Heart right ventricle (tissue), 16 donors: ENCODE measurements around the gene IFITM10. TPM values are rescaled to one million over a fixed set of nuclear protein-coding genes. Genes with fewer than 3 reads are reported as not detected.

Source experiments
- ATAC-seq, 8 donors: fragments of 200-7000 bp; cut with Tn5 transposase; one replicate each; pipeline ENCODE4 v1.9.1; 2020; ENCODE audit warnings: mild to moderate bottlenecking in 8 of 8, moderate library complexity in 8 of 8, moderate number of reproducible peaks in 1 of 8
- DNase-seq, 2 donors: peaks; one replicate each; pipeline ENCODE4 v3.0.0-alpha.2; 2020
- H3K27ac ChIP-seq, 10 donors: fragments of 200-600 bp; sonication (generic) in 2 of 10; one replicate each; pipeline versions ENCODE4 v1.5.0 to v1.8.0; 2020 to 2022; ENCODE audit warnings: mild to moderate bottlenecking in 3 of 10
- H3K27me3 ChIP-seq, 7 donors: fragments of 200-600 bp; one replicate each; pipeline ENCODE4 v1.8.0; 2021 to 2022; ENCODE audit warnings: mild to moderate bottlenecking in 2 of 7
- H3K36me3 ChIP-seq, 9 donors: fragments of 200-600 bp; sonication (generic) in 1 of 9; one replicate each; pipeline versions ENCODE4 v1.5.0 to v1.8.0; 2020 to 2022; ENCODE audit warnings: mild to moderate bottlenecking in 2 of 9
- H3K4me1 ChIP-seq, 9 donors: fragments of 200-600 bp; sonication (generic) in 1 of 9; one replicate each; pipeline versions ENCODE4 v1.5.0 to v1.8.0; 2020 to 2022; ENCODE audit warnings: mild to moderate bottlenecking in 4 of 9
- H3K4me3 ChIP-seq, 10 donors: fragments of 200-600 bp; sonication (generic) in 2 of 10; one replicate each; pipeline versions ENCODE4 v1.5.0 to v1.8.0; 2020 to 2022; ENCODE audit warnings: mild to moderate bottlenecking in 7 of 10, moderate library complexity in 2 of 10
- H3K9me3 ChIP-seq, 11 donors: fragments of 200-600 bp in 10 of 11; sonication (generic) in 2 of 11; one replicate each; pipeline versions ENCODE4 v1.5.0 to v1.8.0; 2013 to 2022; ENCODE audit warnings: mild to moderate bottlenecking in 2 of 11, control low read depth in 1 of 11, moderate library complexity in 1 of 11
- CTCF ChIP-seq, 9 donors: fragments of 200-600 bp; sonication (generic) in 2 of 9; IDR thresholded peaks; one replicate each; pipeline versions ENCODE4 v1.5.0 to v1.8.0; 2021 to 2022; ENCODE audit warnings: antibody characterized with exemption in 9 of 9, mild to moderate bottlenecking in 5 of 9, moderate library complexity in 1 of 9
- WGBS, 2 donors: extraction: QIAGEN DNeasy Blood & Tissue Kit; methylation state at CpG; one replicate each; pipeline ENCODE4 v1.1.7; 2013; ENCODE audit warnings: inconsistent platforms in 1 of 2; 5-methylcytosine and 5-hydroxymethylcytosine counted together
- intact Hi-C, 10 donors: fragments of 100-400 bp; cut with DNase I; formaldehyde crosslinking; loops; one replicate each; pipeline versions ENCODE4 v1.11.1 to v1.14.2; 2022
- polyA plus RNA-seq, 2 donors: library from polyadenylated mRNA; stranded (reverse); fragments of 200-250 nt; gene quantifications; one replicate each; pipeline ENCODE4 v1.2.3, GENCODE V29; 2013
- total RNA-seq, 10 donors: library from RNA; stranded (reverse); fragmentation: NEBNext Ultra II Directional in 3 of 10; extraction: Animal tissue kit (Norgen Biotek cat#: 25700) in 3 of 10; gene quantifications; one replicate each; pipeline versions ENCODE4 v1.2.1 to v1.2.4, GENCODE V29; 2021 to 2023
- donor health status: Arrhythmogenic right ventricular cardiomyopathy.
- donor health status: ischemic (EF 13 %, LVEDD 7.1; RV severe dilation, severe dysfunction).
- donor health status: healthy with polysubstance abuse.
- donor health status: DM: no; HTN: yes; CAD: no.
- donor health status: DM: no; HTN: no; CAD: no.
- donor health status: ischemic (EF 25% LVEDD 6.9; RV normal size, moderate dysfunction).
- donor health status: ischemic (EF 25% LVEDD 5.7; RV mildly dilated, moderate dysfunction).
- donor health status: healthy.
- donor health status: DM: yes; HTN: yes; CAD: no.
- donor health status: Ischemic cardiomyopathy.
- donor health status: ischemic (EF 35%, LVEDD 5.7; RV mildly dilated, moderate dysfunction).
- donor health status: nonischemic (EF 11% LVEDD 7.7; RV severe dilation, severe dysfunction).
- donor health status: DM: yes; HTN: yes; CAD: no.
- donor health status: PGD.
- donor health status: ischemic (EF 29% LVEDD 5.4; RV normal size, mild dysfunction).
- donor health status: nonischemic (EF 23%, LVEDD 6.1; RV moderate dilation, normal function).

Gene IFITM10
- total and polyA plus RNA-seq, 12 donors, result 0.07 to 2.4 (median 0.42) TPM

DNA sequence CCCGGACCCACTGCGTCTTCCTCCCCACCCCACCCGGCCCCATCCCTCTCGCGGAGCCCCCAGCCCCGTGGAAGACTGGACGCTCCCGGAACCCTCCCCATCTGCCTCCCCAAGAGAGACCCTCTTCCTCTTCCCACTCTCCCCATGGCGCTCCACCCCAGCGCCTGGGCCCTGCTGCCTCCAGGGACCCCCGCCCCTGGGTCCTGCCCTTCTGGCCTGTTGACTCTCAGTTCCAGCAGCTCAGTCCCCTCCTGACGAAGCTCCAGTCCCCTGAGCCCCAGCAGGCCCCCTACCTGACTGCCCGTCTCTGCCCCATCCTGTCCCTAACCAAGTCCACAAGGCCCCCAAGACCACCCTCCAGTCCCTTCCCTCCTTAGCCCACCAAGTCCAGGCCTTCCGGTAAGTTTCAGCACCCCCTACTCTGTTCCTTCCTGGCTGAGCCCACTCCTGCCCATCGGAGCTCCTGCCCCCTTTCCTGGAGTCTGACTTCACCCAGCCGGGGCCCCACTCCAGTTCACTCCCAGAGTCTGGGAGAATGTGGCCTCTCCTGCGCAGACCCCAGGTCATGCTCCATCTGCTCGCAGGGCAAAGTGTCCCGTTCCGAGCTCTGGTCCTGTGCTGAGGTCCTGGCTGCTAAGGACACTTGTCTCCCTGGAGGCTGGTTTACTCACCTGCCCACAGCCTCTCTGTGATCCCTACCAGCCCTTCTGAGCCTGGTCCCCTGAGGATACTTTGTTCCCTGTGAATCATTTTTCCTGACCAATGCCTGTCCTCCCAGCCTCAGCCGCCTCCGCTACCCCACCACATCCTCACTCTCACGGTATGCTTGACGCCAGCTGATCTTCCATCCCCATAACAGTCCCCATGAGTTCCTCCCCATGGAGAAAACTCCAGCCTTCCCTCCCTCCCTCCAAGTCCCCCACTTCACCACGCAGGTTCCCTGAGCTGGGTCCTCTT, 722 bp downstream of the IFITM10 start:
- Histone ChIP-seq H3K4me1 (peaks cover 24 to 70% (median 60%) of the 10 kb centered on the region in 9 donors), H3K9me3 (no peaks in the 10 kb centered on the region), H3K27ac (peak overlapping the region in 2 of 10 donors; percentile 57 to 65), H3K27me3 (peaks cover 0 to 23% (median 13%) of the 10 kb centered on the region in 7 donors), H3K4me3 (peak overlapping the region in 8 of 10 donors; percentile 27 to 48 (median 40)), H3K36me3 (peaks cover 0 to 30% (median 15%) of the 10 kb centered on the region in 9 donors)
- DNase-seq, result no peak
- TF ChIP-seq CTCF (IDR thresholded peaks at IDR 0.05), result no peak
- 25 to 37% methylated on average over 21 to 25 of the region's 25 CpGs for WGBS, 2 donors
- intact Hi-C loops, result loop anchor here in 2 of 10 donors (5.0 to 10.0 kb wide), 2 partner anchors 32 to 75 kb away; no protein-coding TSS in a partner anchor
- peak in 2 of 8 donors; percentile 1 to 2 for ATAC-seq

GRCh38 chr11:1748636-1749394, 1.6 kb downstream of the IFITM10 start:
- intact Hi-C loops, result no loop called here
- peak overlapping the region in 1 of 10 donors; percentile 40 for H3K27ac ChIP-seq
- no peaks in the 10 kb centered on the region for H3K9me3 ChIP-seq
- TF ChIP-seq CTCF (IDR thresholded peaks at IDR 0.05), result no peak
- 3% methylated on average over 70 to 84 of the region's 84 CpGs for WGBS, 2 donors
- ATAC-seq, result peak in 4 of 8 donors; percentile 3 to 34 (median 12)
- peak overlapping the region in 9 of 10 donors; percentile 27 to 48 (median 41) for H3K4me3 ChIP-seq
- H3K27me3 ChIP-seq, result peaks cover 0 to 23% (median 13%) of the 10 kb centered on the region in 7 donors
- H3K36me3 ChIP-seq, result peaks cover 0 to 24% (median 12%) of the 10 kb centered on the region in 9 donors
- H3K4me1 ChIP-seq, result peaks cover 24 to 71% (median 61%) of the 10 kb centered on the region in 9 donors
- DNase-seq, result peak in 1 of 2 donors; percentile 32

GRCh38 chr11:1747753-1748635, 2.4 kb downstream of the IFITM10 start:
- Histone ChIP-seq H3K27me3 (peaks cover 0 to 23% (median 13%) of the 10 kb centered on the region in 7 donors), H3K9me3 (no peaks in the 10 kb centered on the region), H3K4me3 (peak overlapping the region in 9 of 10 donors; percentile 27 to 48 (median 41)), H3K4me1 (peaks cover 24 to 67% (median 56%) of the 10 kb centered on the region in 9 donors), H3K36me3 (peaks cover 0 to 16% (median 4%) of the 10 kb centered on the region in 9 donors), H3K27ac (peak overlapping the region in 1 of 10 donors; percentile 40)
- ATAC-seq (peak in 2 of 8 donors; percentile 2 to 9), DNase-seq (peak in 1 of 2 donors; percentile 42)
- WGBS, 2 donors, result 33 to 35% methylated on average over 70 to 72 of the region's 72 CpGs
- intact Hi-C loops, result no loop called here
- TF ChIP-seq CTCF (IDR thresholded peaks at IDR 0.05), result no peak
